HepG2 (cell line): ENCODE measurements around the gene ALPI.
"Not testable (repeated sequence)": the region's sequence is repeated elsewhere in the genome, so short reads cannot be mapped to it uniquely, and the experiment has no call there.

Experiments used
- NKX3-1 ChIP-seq: sonication (generic); formaldehyde crosslinking; IDR thresholded peaks from 2 replicates; pipeline ENCODE4 v1.5.0; 2020; ENCODE audit warnings: missing genetic modification reagents
- SUZ12 ChIP-seq: fragments of 150-350 bp; IDR thresholded peaks from 2 replicates; pipeline ENCODE4 v1.6.1; 2014; ENCODE audit warnings: low read depth, low read length
- ZBTB4 ChIP-seq: sonication (generic); formaldehyde crosslinking; IDR thresholded peaks from 2 replicates; pipeline ENCODE4 v1.4.0; 2020; ENCODE audit warnings: missing genetic modification reagents, mild to moderate bottlenecking, borderline replicate concordance
- ZNF234 ChIP-seq: sonication (generic); formaldehyde crosslinking; conservative IDR thresholded peaks from 2 replicates; pipeline ENCODE4 v1.5.1; 2020; ENCODE audit warnings: mild to moderate bottlenecking, missing genetic modification reagents
- TF ChIP-seq, protein P1 (sequence below): sonication (generic); formaldehyde crosslinking; IDR thresholded peaks from 2 replicates; pipeline ENCODE4 v1.5.0; 2020; ENCODE audit warnings: mild to moderate bottlenecking, missing genetic modification reagents, moderate library complexity

- TF ChIP-seq NKX3-1 (CRISPR knock-in tag); SUZ12; ZNF234 (CRISPR knock-in tag); ZBTB4 (CRISPR knock-in tag): not testable (repeated sequence)
- TF ChIP-seq, protein P1, sequence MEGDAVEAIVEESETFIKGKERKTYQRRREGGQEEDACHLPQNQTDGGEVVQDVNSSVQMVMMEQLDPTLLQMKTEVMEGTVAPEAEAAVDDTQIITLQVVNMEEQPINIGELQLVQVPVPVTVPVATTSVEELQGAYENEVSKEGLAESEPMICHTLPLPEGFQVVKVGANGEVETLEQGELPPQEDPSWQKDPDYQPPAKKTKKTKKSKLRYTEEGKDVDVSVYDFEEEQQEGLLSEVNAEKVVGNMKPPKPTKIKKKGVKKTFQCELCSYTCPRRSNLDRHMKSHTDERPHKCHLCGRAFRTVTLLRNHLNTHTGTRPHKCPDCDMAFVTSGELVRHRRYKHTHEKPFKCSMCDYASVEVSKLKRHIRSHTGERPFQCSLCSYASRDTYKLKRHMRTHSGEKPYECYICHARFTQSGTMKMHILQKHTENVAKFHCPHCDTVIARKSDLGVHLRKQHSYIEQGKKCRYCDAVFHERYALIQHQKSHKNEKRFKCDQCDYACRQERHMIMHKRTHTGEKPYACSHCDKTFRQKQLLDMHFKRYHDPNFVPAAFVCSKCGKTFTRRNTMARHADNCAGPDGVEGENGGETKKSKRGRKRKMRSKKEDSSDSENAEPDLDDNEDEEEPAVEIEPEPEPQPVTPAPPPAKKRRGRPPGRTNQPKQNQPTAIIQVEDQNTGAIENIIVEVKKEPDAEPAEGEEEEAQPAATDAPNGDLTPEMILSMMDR, result not testable (repeated sequence)
Observed at GRCh38 chr2:232442431-232442830, 13.5 kb upstream of the ALPI start.
